HEK293 (cell line): ENCODE data around the gene NEMP2.

Source experiments
- CTCF ChIA-PET: fragments of 350-600 bp; formaldehyde crosslinking; extraction: SDS; loops from one replicate; lab custom pipeline; 2021; ENCODE audit warnings: antibody characterized with exemption; lab: Yijun Ruan, JAX
- POLR2A ChIA-PET: fragments of 300-600 bp; formaldehyde crosslinking; extraction: SDS; loops from one replicate; lab custom pipeline; 2020; ENCODE audit warnings: antibody characterized with exemption, inconsistent platforms; lab: Yijun Ruan, JAX
- H3K27ac ChIP-seq: fragments of 200-500 bp; sonication (Bioruptor generic); 2 replicates; pipeline ENCODE4 v1.5.1; 2014; ENCODE audit warnings: low read depth, low read length, control low read depth, inconsistent platforms; ENCODE audit errors: extremely low read depth
- H3K36me3 ChIP-seq, 2 experiments: fragments of 200-500 bp in 1 of 2; sonication (Bioruptor generic) in 1 of 2; 1 replicate in 1 of 2; 2 replicates in 1 of 2; pipeline ENCODE4 v1.5.1; 2014 to 2017; ENCODE audit warnings: inconsistent platforms in 2 of 2, low read length in 2 of 2; ENCODE audit not compliant: control insufficient read depth in 2 of 2, insufficient read depth in 1 of 2
- H3K4me1 ChIP-seq: fragments of 200-500 bp; sonication (Bioruptor generic); 2 replicates; pipeline ENCODE4 v1.5.1; 2014; ENCODE audit warnings: mild to moderate bottlenecking, low read length, inconsistent platforms; ENCODE audit not compliant: control insufficient read depth, insufficient read depth
- H3K4me3 ChIP-seq: 2 replicates; pipeline ENCODE4 v1.5.1; 2011; ENCODE audit warnings: low read depth, mild to moderate bottlenecking, control low read depth, low read length, moderate library complexity
- H3K9me3 ChIP-seq: fragments of 200-500 bp; sonication (Bioruptor generic); 2 replicates; pipeline ENCODE4 v1.5.1; 2014; ENCODE audit warnings: low read depth, low read length, inconsistent platforms; ENCODE audit not compliant: control insufficient read depth, insufficient read depth
- AEBP2 ChIP-seq: fragments of 450-650 bp; formaldehyde crosslinking; IDR thresholded peaks from 2 replicates; pipeline ENCODE4 v1.5.1; 2016; ENCODE audit warnings: missing biosample characterization, missing genetic modification characterization, borderline replicate concordance
- ATF2 ChIP-seq: fragments of 450-650 bp; formaldehyde crosslinking; IDR thresholded peaks from 2 replicates; pipeline ENCODE4 v1.5.1; 2016; ENCODE audit warnings: missing biosample characterization, missing genetic modification characterization, low read depth
- BCL6B ChIP-seq: fragments of 450-650 bp; formaldehyde crosslinking; IDR thresholded peaks from 2 replicates; pipeline ENCODE4 v1.5.1; 2017; ENCODE audit warnings: missing biosample characterization, missing genetic modification characterization
- EGR2 ChIP-seq: fragments of 450-650 bp; formaldehyde crosslinking; IDR thresholded peaks from 2 replicates; pipeline ENCODE4 v1.5.1; 2016; ENCODE audit warnings: low read depth, missing biosample characterization, missing genetic modification characterization
- KLF9 ChIP-seq: fragments of 450-650 bp; formaldehyde crosslinking; IDR thresholded peaks from 2 replicates; pipeline ENCODE4 v1.5.1; 2016; ENCODE audit warnings: missing biosample characterization, missing genetic modification characterization, low read depth
- ZFHX2 ChIP-seq: fragments of 450-650 bp; formaldehyde crosslinking; conservative IDR thresholded peaks from 2 replicates; pipeline ENCODE4 v1.5.1; 2016; ENCODE audit warnings: missing biosample characterization, missing genetic modification characterization
- ZFP3 ChIP-seq: fragments of 450-650 bp; formaldehyde crosslinking; IDR thresholded peaks from 2 replicates; pipeline ENCODE4 v1.5.1; 2016; ENCODE audit warnings: low read depth, missing biosample characterization, missing genetic modification characterization
- ZIC2 ChIP-seq: fragments of 450-650 bp; formaldehyde crosslinking; IDR thresholded peaks from 2 replicates; pipeline ENCODE4 v1.5.1; 2016; ENCODE audit warnings: missing biosample characterization, missing genetic modification characterization
- ZNF138 ChIP-seq: fragments of 450-650 bp; formaldehyde crosslinking; IDR thresholded peaks from 2 replicates; pipeline ENCODE4 v1.5.1; 2016; ENCODE audit warnings: missing biosample characterization, missing genetic modification characterization, borderline replicate concordance
- ZNF24 ChIP-seq: fragments of 450-650 bp; formaldehyde crosslinking; IDR thresholded peaks from 2 replicates; pipeline ENCODE4 v1.5.1; 2016; ENCODE audit warnings: missing biosample characterization, missing genetic modification characterization
- ZNF311 ChIP-seq: fragments of 450-650 bp; formaldehyde crosslinking; IDR thresholded peaks from 2 replicates; pipeline ENCODE4 v1.5.1; 2017; ENCODE audit warnings: missing biosample characterization, missing genetic modification characterization, borderline replicate concordance
- ZNF354C ChIP-seq: fragments of 450-650 bp; formaldehyde crosslinking; IDR thresholded peaks from 2 replicates; pipeline ENCODE4 v1.5.1; 2016; ENCODE audit warnings: missing biosample characterization, missing genetic modification characterization, low read depth, borderline replicate concordance
- ZNF548 ChIP-seq: fragments of 450-650 bp; formaldehyde crosslinking; IDR thresholded peaks from 2 replicates; pipeline ENCODE4 v1.5.1; 2016; ENCODE audit warnings: missing biosample characterization, missing genetic modification characterization
- ZNF76 ChIP-seq: fragments of 450-650 bp; formaldehyde crosslinking; IDR thresholded peaks from 2 replicates; pipeline ENCODE4; 2016; ENCODE audit warnings: low read depth, missing biosample characterization, missing genetic modification characterization, borderline replicate concordance
- ZNF777 ChIP-seq: fragments of 450-650 bp; formaldehyde crosslinking; IDR thresholded peaks from 2 replicates; pipeline ENCODE4 v1.5.1; 2017; ENCODE audit warnings: missing biosample characterization, missing genetic modification characterization, borderline replicate concordance
- ZNF785 ChIP-seq: fragments of 450-650 bp; formaldehyde crosslinking; IDR thresholded peaks from 2 replicates; pipeline ENCODE4 v1.5.1; 2016; ENCODE audit warnings: missing biosample characterization, missing genetic modification characterization
- TF ChIP-seq, protein P1 (sequence below): fragments of 450-650 bp; formaldehyde crosslinking; IDR thresholded peaks from 2 replicates; pipeline ENCODE4 v1.5.1; 2016; ENCODE audit warnings: missing biosample characterization, missing genetic modification characterization
- TF ChIP-seq, protein P2 (sequence below): IDR thresholded peaks from 2 replicates; pipeline ENCODE4 v1.6.1; 2011; ENCODE audit warnings: mild to moderate bottlenecking, low read depth, low read length, borderline replicate concordance

The NEMP2 gene

DNA sequence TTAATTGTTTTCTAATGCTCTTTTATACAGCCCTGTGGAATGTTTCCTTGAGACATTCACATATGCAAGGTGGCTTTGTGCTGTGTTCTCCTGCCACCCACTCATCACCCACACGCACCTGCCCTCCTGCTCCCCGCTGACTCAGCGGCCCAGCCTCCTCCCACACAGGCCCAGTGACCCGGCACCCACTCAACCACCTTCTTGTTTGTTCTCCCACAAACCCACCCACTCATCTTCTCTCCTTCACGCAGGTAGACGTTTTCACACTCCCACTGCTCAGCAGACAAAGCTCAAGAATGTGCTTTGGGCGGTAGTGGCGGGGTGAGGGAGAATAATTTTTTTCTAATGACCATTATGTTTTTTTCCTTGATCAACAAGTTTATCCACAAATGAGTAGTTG lies 28.6 kb upstream of the NEMP2 start:
- no peaks in the 10 kb centered on the region for H3K9me3 ChIP-seq
- H3K27ac ChIP-seq = no peak overlapping the region
- no peak overlapping the region for H3K4me3 ChIP-seq
- no peaks in the 10 kb centered on the region for H3K4me1 ChIP-seq
- POLR2A ChIA-PET = no interaction called here
- no peaks in the 10 kb centered on the region for H3K36me3 ChIP-seq
- CTCF ChIA-PET = interaction anchor here (0.6 kb wide), 1 partner anchor 297 kb away, joined by 4 read pairs; no protein-coding TSS in a partner anchor
- TF ChIP-seq EGR2 (tag by site-specific recombination) = peak; percentile 100
- peak; percentile 100 for TF ChIP-seq ZFHX2
- no peak for TF ChIP-seq ZNF785 (tag by site-specific recombination)
- TF ChIP-seq ZNF24 (tag by site-specific recombination) = no peak
- no peak for TF ChIP-seq ZNF76
- TF ChIP-seq, protein P1, sequence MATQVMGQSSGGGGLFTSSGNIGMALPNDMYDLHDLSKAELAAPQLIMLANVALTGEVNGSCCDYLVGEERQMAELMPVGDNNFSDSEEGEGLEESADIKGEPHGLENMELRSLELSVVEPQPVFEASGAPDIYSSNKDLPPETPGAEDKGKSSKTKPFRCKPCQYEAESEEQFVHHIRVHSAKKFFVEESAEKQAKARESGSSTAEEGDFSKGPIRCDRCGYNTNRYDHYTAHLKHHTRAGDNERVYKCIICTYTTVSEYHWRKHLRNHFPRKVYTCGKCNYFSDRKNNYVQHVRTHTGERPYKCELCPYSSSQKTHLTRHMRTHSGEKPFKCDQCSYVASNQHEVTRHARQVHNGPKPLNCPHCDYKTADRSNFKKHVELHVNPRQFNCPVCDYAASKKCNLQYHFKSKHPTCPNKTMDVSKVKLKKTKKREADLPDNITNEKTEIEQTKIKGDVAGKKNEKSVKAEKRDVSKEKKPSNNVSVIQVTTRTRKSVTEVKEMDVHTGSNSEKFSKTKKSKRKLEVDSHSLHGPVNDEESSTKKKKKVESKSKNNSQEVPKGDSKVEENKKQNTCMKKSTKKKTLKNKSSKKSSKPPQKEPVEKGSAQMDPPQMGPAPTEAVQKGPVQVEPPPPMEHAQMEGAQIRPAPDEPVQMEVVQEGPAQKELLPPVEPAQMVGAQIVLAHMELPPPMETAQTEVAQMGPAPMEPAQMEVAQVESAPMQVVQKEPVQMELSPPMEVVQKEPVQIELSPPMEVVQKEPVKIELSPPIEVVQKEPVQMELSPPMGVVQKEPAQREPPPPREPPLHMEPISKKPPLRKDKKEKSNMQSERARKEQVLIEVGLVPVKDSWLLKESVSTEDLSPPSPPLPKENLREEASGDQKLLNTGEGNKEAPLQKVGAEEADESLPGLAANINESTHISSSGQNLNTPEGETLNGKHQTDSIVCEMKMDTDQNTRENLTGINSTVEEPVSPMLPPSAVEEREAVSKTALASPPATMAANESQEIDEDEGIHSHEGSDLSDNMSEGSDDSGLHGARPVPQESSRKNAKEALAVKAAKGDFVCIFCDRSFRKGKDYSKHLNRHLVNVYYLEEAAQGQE = no peak

DNA sequence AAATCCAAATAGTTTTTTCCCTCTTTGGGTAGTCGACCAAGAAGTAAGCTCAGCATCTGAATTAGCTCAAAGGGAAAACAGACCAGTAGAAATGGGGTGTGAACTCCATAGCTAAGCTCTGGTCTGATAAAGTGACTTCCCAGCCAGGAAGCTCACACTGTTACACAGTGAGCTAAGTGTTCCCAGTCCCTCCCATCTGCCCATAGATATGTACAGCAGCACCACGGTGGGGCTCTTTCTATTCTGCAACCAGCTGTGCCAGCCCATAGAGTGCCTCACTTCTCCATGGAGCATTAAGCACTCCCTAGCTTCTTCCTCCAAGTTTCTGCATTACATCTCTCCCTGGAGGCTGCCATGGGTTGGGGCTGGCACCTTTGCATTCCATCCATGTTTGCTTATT lies 27.6 kb upstream of the NEMP2 start:
- no peaks in the 10 kb centered on the region for H3K36me3 ChIP-seq
- TF ChIP-seq ZIC2 (tag by site-specific recombination) (peak; percentile 38; the same call in 1 of the 2 replicates), ZNF548 (tag by site-specific recombination) (no peak)
- no peaks in the 10 kb centered on the region for H3K9me3 ChIP-seq
- ChIA-PET POLR2A (no interaction called here), CTCF (interaction anchor here (0.7 to 1.2 kb wide), 2 partner anchors 10 to 191 kb away, joined by 3 to 4 read pairs; no protein-coding TSS in a partner anchor)
- H3K4me1 ChIP-seq = no peaks in the 10 kb centered on the region
- H3K27ac ChIP-seq = no peak overlapping the region
- no peak overlapping the region for H3K4me3 ChIP-seq

GRCh38 chr2:190561094-190561493 lies 26.6 kb upstream of the NEMP2 start:
- Histone ChIP-seq H3K27ac (no peak overlapping the region), H3K36me3 (no peaks in the 10 kb centered on the region), H3K4me3 (no peak overlapping the region), H3K4me1 (no peaks in the 10 kb centered on the region), H3K9me3 (no peaks in the 10 kb centered on the region)
- ChIA-PET POLR2A (no interaction called here), CTCF (interaction anchor here (0.9 to 1.2 kb wide), 2 partner anchors 11 to 391 kb away, joined by 4 read pairs; no protein-coding TSS in a partner anchor)
- TF ChIP-seq ZNF777 (tag by site-specific recombination) = no peak
- TF ChIP-seq, protein P1 = no peak
- no peak for TF ChIP-seq ZNF138
- no peak for TF ChIP-seq KLF9 (tag by site-specific recombination)
- TF ChIP-seq ZFP3 (tag by site-specific recombination) = no peak
- no peak for TF ChIP-seq ZNF311 (tag by site-specific recombination)
- TF ChIP-seq AEBP2 (tag by site-specific recombination) = no peak
- no peak for TF ChIP-seq BCL6B (tag by site-specific recombination)
- no peak for TF ChIP-seq ATF2 (tag by site-specific recombination)
- TF ChIP-seq, protein P2, sequence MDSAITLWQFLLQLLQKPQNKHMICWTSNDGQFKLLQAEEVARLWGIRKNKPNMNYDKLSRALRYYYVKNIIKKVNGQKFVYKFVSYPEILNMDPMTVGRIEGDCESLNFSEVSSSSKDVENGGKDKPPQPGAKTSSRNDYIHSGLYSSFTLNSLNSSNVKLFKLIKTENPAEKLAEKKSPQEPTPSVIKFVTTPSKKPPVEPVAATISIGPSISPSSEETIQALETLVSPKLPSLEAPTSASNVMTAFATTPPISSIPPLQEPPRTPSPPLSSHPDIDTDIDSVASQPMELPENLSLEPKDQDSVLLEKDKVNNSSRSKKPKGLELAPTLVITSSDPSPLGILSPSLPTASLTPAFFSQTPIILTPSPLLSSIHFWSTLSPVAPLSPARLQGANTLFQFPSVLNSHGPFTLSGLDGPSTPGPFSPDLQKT = no peak
- TF ChIP-seq ZNF354C (tag by site-specific recombination) = no peak
